ENCODE results near the gene LRRC34.

The LRRC34 gene

GRCh38 chr3:169813757-169814517 lies 1.2 kb upstream of the LRRC34 start:
- peak; percentile 51 for DNase-seq

- no peak for DNase-seq
Observed at GRCh38 chr3:169813278-169813677, 574 bp upstream of the LRRC34 start.

GRCh38 chr3:169811631-169812331 lies 923 bp downstream of the LRRC34 start:
- DNase-seq = no peak

GRCh38 chr3:169809230-169809795 lies 3.4 kb downstream of the LRRC34 start:
- no peak for DNase-seq

GRCh38 chr3:169804681-169805080 lies 8.0 kb downstream of the LRRC34 start:
- DNase-seq = no peak

GRCh38 chr3:169792359-169792758 lies 20.3 kb downstream of the LRRC34 start:
- no peak for DNase-seq

GRCh38 chr3:169790687-169791429 lies 21.8 kb downstream of the LRRC34 start:
- DNase-seq = no peak

GRCh38 chr3:169790219-169790618 lies 22.5 kb downstream of the LRRC34 start:
- no peak for DNase-seq

GRCh38 chr3:169787791-169788190 lies 24.9 kb downstream of the LRRC34 start:
- no peak for DNase-seq

GRCh38 chr3:169787120-169787519 lies 25.6 kb downstream of the LRRC34 start:
- no peak for DNase-seq

- no peak for DNase-seq
Observed at GRCh38 chr3:169781209-169781855, 31.4 kb downstream of the LRRC34 start.

- no peak for DNase-seq
Observed at GRCh38 chr3:169780742-169781141, 32.0 kb downstream of the LRRC34 start.

GRCh38 chr3:169777822-169778221 lies 34.9 kb downstream of the LRRC34 start:
- no peak for DNase-seq

GRCh38 chr3:169774186-169774585 lies 38.5 kb downstream of the LRRC34 start:
- DNase-seq = no peak

- peak; percentile 82 for DNase-seq
Observed at GRCh38 chr3:169772897-169773816, 39.5 kb downstream of the LRRC34 start, which contains the start of gene MYNN. Gene MYNN (plus strand): TSS chr3:169773396. CDS start chr3:169774296, 900 bp downstream.

- DNase-seq = peak; percentile 90
Observed at GRCh38 chr3:169772305-169772896, 40.3 kb downstream of the LRRC34 start.

- peak; percentile 97 for DNase-seq
Observed at GRCh38 chr3:169771497-169772304, 41.0 kb downstream of the LRRC34 start.

GRCh38 chr3:169769287-169770181 lies 43.2 kb downstream of the LRRC34 start, which contains the start of gene ACTRT3:
Gene ACTRT3 (minus strand): TSS chr3:169769561. CDS start chr3:169769520, 41 bp downstream.
- peak; percentile 28 for DNase-seq

All from NCI-H1694 treated with DMSO at 0.1 percent for 48 hours (cell line).